ENCODE data around the gene HDAC8. TPM values are rescaled to one million over a fixed set of nuclear protein-coding genes. Genes with fewer than 3 reads are reported as not detected.

HDAC8 gene
- total and polyA plus RNA-seq, 9 of the 15 experiments (the other 6 are each of a cell fraction or from before 2014, with no cell fraction given), result 18.9 to 53.8 (median 28.7) TPM

GRCh38 chrX:72470117-72470516 lies 102.5 kb downstream of the HDAC8 start (continued):
- TF ChIP-seq ZNF592 (IDR thresholded peaks at IDR 0.05) (0 out of 2 replicates have a peak, but pooled peaks have one; percentile 16), EP300 (IDR thresholded peaks at IDR 0.05; ENCODE audit: low read length) (no peak), RBBP5 (IDR thresholded peaks at IDR 0.05; ENCODE audit: borderline replicate concordance, insufficient read depth, low read length, poor library complexity, severe bottlenecking) (no peak), MECOM (CRISPR knock-in tag; IDR thresholded peaks at IDR 0.05) (no peak), ATF1 (CRISPR knock-in tag; IDR thresholded peaks at IDR 0.05) (no peak), ATF1 (tag; IDR thresholded peaks at IDR 0.05) (no peak), DNMT1 (IDR thresholded peaks at IDR 0.05) (no peak), PATZ1 (CRISPR knock-in tag; IDR thresholded peaks at IDR 0.05; ENCODE audit: borderline replicate concordance) (no peak), ZNF407 (IDR thresholded peaks at IDR 0.05; ENCODE audit: low read depth) (no peak), POLR3A (IDR thresholded peaks at IDR 0.05; ENCODE audit: borderline replicate concordance, extremely low read depth, insufficient read depth, insufficient read length) (no peak), FOXA3 (CRISPR knock-in tag; conservative IDR thresholded peaks at IDR 0.05 in 1 of 2, IDR thresholded peaks at IDR 0.05 in 1 of 2) (no peak), RBM15 (IDR thresholded peaks at IDR 0.05; ENCODE audit: insufficient read depth, low read length) (no peak), RFX1 (IDR thresholded peaks at IDR 0.05) (no peak), NFE2 (IDR thresholded peaks at IDR 0.05; ENCODE audit: low read depth) (peak; percentile 65)
